Transverse colon (tissue), 4 donors: Measurements from ENCODE around the gene SLC6A11. TPM values are rescaled to one million over a fixed set of nuclear protein-coding genes. Genes with fewer than 3 reads are reported as not detected.

ENCODE experiments used
- DNase-seq: peaks from one replicate; pipeline ENCODE4 v3.0.0-alpha.2; 2019
- H3K27ac ChIP-seq, 4 donors: fragments of 200-600 bp; sonication (generic); 2 replicates each; pipeline ENCODE4 v1.5.1; 2016 to 2018; ENCODE audit warnings: inconsistent platforms in 4 of 4
- H3K27me3 ChIP-seq: fragments of 200-600 bp; sonication (generic); 2 replicates; pipeline ENCODE4 v1.5.1; 2017; ENCODE audit warnings: inconsistent platforms
- H3K36me3 ChIP-seq, 4 donors: fragments of 200-600 bp; sonication (generic); 2 replicates each; pipeline ENCODE4 v1.5.1; 2017 to 2019; ENCODE audit warnings: inconsistent platforms in 4 of 4
- H3K4me1 ChIP-seq, 4 donors: fragments of 200-600 bp; sonication (generic); 2 replicates each; pipeline ENCODE4 v1.5.1; 2017 to 2020; ENCODE audit warnings: inconsistent platforms in 4 of 4
- H3K4me3 ChIP-seq, 4 donors: fragments of 200-600 bp; sonication (generic); 1 replicate in 1 of 4; 2 replicates in 3 of 4; pipeline versions ENCODE4 v1.5.1 to v1.6.1; 2017 to 2019; ENCODE audit warnings: inconsistent platforms in 4 of 4
- H3K9me3 ChIP-seq, 2 donors: fragments of 200-600 bp; sonication (generic); 2 replicates each; pipeline ENCODE4 v1.5.1; 2017 to 2019; ENCODE audit warnings: inconsistent platforms in 2 of 2
- EP300 ChIP-seq: sonication (generic); formaldehyde crosslinking; IDR thresholded peaks from one replicate; pipeline ENCODE4 v1.6.1; 2017; ENCODE audit warnings: antibody characterized with exemption, low read depth
- POLR2A ChIP-seq: fragments of 450-650 bp; IDR thresholded peaks from one replicate; pipeline ENCODE4 v1.6.1; 2016; ENCODE audit warnings: antibody characterized with exemption, mild to moderate bottlenecking, moderate library complexity
- POLR2AphosphoS5 ChIP-seq, 3 donors: sonication (generic); formaldehyde crosslinking; IDR thresholded peaks; one replicate each; pipeline ENCODE4 v1.6.1; 2016; ENCODE audit warnings: antibody characterized with exemption in 3 of 3
- WGBS, 2 donors: methylation state at CpG; one replicate each; pipeline ENCODE4 v1.1.5; 2018; ENCODE audit warnings: low coverage in 1 of 2; 5-methylcytosine and 5-hydroxymethylcytosine counted together
- in situ Hi-C, 4 donors: fragments of 200-750 bp; cut with MboI; loops; one replicate each; pipeline versions ENCODE4 v1.15.0 to v1.15.1; 2017; ENCODE audit warnings: low sequenced_read_pairs in 3 of 4, low pct_ligation_motif_present in 1 of 4, low pct_unique_long_range_greater_than_20kb in 1 of 4
- intact Hi-C: fragments of 100-400 bp; cut with DNase I; formaldehyde crosslinking; loops from one replicate; pipeline ENCODE4 v1.15.1; 2023; ENCODE audit warnings: low total_unique reads
- total RNA-seq, 4 donors: library from RNA; depleted of rRNA; stranded (reverse); fragments of >200 nt; gene quantifications; one replicate each; pipeline ENCODE4 v1.1.0, GENCODE V29; 2016
- TF ChIP-seq, protein P1 (sequence below), 5 experiments: fragments of 200-600 bp in 3 of 5; fragments of 450-650 bp in 2 of 5; sonication (generic) in 3 of 5; IDR thresholded peaks; 1 replicate in 2 of 5; 2 replicates in 3 of 5; pipeline ENCODE4 v1.5.1; 2016 to 2017; ENCODE audit warnings: antibody characterized with exemption in 5 of 5, inconsistent platforms in 3 of 5, mild to moderate bottlenecking in 2 of 5, moderate library complexity in 1 of 5

The SLC6A11 gene
- total RNA-seq, 4 donors from 2014 or later: not detected

DNA sequence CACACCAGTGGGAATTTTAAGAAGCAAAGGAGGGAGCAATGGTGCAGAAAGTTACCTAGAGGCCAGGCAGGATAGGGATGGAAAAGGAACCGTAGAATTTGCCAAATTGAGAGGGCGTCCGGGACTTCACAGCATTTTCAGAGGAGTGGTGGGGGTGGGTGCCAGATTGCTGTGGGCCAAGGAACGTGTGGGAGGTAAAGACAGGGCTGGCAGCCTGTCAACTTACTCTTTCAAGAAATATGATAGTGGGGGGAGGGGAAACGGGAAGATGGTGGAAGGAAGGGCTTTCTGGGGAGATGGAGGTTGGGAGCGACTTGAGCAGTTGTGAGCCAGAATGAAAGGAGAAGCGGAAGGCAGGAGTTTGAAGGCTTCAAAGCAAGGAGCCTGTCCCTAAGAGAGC, 1.4 kb upstream of the SLC6A11 start:
- in situ Hi-C loops (no loop called here), intact Hi-C loops (no loop called here)
- 64 to 74% methylated on average over 3 to 7 of the region's 7 CpGs for WGBS, 2 donors
- Histone ChIP-seq H3K4me1 (no peaks in the 10 kb centered on the region), H3K27ac (no peak overlapping the region), H3K9me3 (no peaks in the 10 kb centered on the region), H3K27me3 (peaks cover 47% of the 10 kb centered on the region), H3K4me3 (no peak overlapping the region), H3K36me3 (no peaks in the 10 kb centered on the region)
- TF ChIP-seq EP300 (no peak), POLR2A (no peak), POLR2AphosphoS5 (IDR thresholded peaks at IDR 0.05) (no peak)
- TF ChIP-seq, protein P1, sequence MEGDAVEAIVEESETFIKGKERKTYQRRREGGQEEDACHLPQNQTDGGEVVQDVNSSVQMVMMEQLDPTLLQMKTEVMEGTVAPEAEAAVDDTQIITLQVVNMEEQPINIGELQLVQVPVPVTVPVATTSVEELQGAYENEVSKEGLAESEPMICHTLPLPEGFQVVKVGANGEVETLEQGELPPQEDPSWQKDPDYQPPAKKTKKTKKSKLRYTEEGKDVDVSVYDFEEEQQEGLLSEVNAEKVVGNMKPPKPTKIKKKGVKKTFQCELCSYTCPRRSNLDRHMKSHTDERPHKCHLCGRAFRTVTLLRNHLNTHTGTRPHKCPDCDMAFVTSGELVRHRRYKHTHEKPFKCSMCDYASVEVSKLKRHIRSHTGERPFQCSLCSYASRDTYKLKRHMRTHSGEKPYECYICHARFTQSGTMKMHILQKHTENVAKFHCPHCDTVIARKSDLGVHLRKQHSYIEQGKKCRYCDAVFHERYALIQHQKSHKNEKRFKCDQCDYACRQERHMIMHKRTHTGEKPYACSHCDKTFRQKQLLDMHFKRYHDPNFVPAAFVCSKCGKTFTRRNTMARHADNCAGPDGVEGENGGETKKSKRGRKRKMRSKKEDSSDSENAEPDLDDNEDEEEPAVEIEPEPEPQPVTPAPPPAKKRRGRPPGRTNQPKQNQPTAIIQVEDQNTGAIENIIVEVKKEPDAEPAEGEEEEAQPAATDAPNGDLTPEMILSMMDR (IDR thresholded peaks at IDR 0.05): no peak
- DNase-seq: no peak

DNA sequence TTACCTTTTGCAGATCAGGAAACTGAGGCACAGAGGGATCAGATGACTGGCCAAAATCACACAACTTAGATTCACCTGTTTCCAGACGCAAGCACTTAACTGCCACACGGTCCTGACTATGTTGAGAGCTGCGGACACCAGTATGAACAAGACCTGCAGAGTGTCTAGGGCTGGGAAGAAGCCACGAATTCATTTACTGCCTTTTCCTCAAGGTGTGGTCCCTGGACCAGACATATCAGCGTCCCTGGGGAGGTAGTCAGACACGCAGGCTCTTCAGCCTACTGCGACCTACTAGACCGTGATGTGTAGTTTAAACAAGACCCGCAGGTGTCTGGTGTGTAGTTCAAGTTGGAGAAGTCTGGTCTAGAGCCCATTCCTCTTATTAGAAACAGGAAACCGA, 541 bp upstream of the SLC6A11 start:
- no peak for DNase-seq
- Histone ChIP-seq H3K36me3 (no peaks in the 10 kb centered on the region), H3K4me3 (no peak overlapping the region), H3K27me3 (peaks cover 47% of the 10 kb centered on the region), H3K4me1 (no peaks in the 10 kb centered on the region), H3K9me3 (no peaks in the 10 kb centered on the region), H3K27ac (no peak overlapping the region)
- in situ Hi-C loops: no loop called here
- TF ChIP-seq POLR2AphosphoS5 (IDR thresholded peaks at IDR 0.05): no peak
- TF ChIP-seq EP300: no peak
- no peak for TF ChIP-seq POLR2A
- TF ChIP-seq, protein P1 (IDR thresholded peaks at IDR 0.05): no peak
- WGBS, 2 donors: 78 to 83% methylated on average over 2 to 10 of the region's 10 CpGs
- intact Hi-C loops: no loop called here

DNA sequence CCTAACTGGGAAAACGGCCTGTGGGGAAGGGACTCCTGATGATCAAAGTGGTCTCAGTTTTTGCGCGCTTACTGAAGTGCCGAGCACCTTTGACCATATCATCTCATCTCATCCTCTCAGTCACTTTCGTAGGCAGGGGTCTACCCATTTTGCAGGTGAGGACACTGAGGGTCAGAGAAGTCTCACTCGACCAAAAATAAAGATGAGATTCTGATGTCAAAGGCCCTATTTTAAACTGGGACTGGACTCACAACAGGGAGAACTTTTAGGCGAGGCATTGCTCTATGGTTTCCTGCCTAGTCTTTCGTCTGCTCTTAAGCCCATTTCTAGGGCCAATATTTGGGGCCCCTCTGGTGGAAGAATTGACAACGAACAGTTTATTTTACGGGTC, 830 bp downstream of the SLC6A11 start:
- Histone ChIP-seq H3K9me3 (no peaks in the 10 kb centered on the region), H3K4me3 (no peak overlapping the region), H3K36me3 (no peaks in the 10 kb centered on the region), H3K27ac (no peak overlapping the region), H3K4me1 (no peaks in the 10 kb centered on the region), H3K27me3 (peaks cover 47% of the 10 kb centered on the region)
- DNase-seq: no peak
- 75 to 78% methylated on average over 7 to 10 of the region's 10 CpGs for WGBS, 2 donors
- no peak for TF ChIP-seq POLR2AphosphoS5 (IDR thresholded peaks at IDR 0.05)
- no peak for TF ChIP-seq EP300
- TF ChIP-seq POLR2A: no peak
- TF ChIP-seq, protein P1 (IDR thresholded peaks at IDR 0.05): no peak
- in situ Hi-C loops: no loop called here
- intact Hi-C loops: no loop called here

- Histone ChIP-seq H3K27ac (no peak overlapping the region), H3K4me3 (no peak overlapping the region), H3K9me3 (no peaks in the 10 kb centered on the region), H3K36me3 (no peaks in the 10 kb centered on the region), H3K4me1 (no peaks in the 10 kb centered on the region), H3K27me3 (peaks cover 47% of the 10 kb centered on the region)
- 59 to 60% methylated on average over 1 to 11 of the region's 11 CpGs for WGBS, 2 donors
- no peak for DNase-seq
- TF ChIP-seq, protein P1 (IDR thresholded peaks at IDR 0.05): no peak
- TF ChIP-seq POLR2A (no peak), EP300 (no peak), POLR2AphosphoS5 (IDR thresholded peaks at IDR 0.05) (no peak)
- intact Hi-C loops: no loop called here
- in situ Hi-C loops: no loop called here
Measured at GRCh38 chr3:10817506-10817905, 1.5 kb downstream of the SLC6A11 start.
